Coronary artery (tissue), 2 donors: ENCODE results near the gene GRIK3.
"Not testable (repeated sequence)": the region's sequence is repeated elsewhere in the genome, so short reads cannot be mapped to it uniquely, and the experiment has no call there.

Experiments
- DNase-seq: peaks from one replicate; pipeline ENCODE4 v3.0.0-alpha.2; 2017; ENCODE audit warnings: low spot score
- H3K27ac ChIP-seq, 2 donors: fragments of 200-600 bp; sonication (generic); one replicate each; pipeline ENCODE4 v1.5.1; 2016 to 2019
- H3K4me3 ChIP-seq: fragments of 200-600 bp; sonication (generic); 2 replicates; pipeline ENCODE4 v1.5.1; 2016; ENCODE audit warnings: mild to moderate bottlenecking, moderate library complexity
- TF ChIP-seq, protein P1 (sequence below): fragments of 200-600 bp; sonication (generic); IDR thresholded peaks from one replicate; pipeline ENCODE4 v1.5.1; 2019; ENCODE audit warnings: antibody characterized with exemption

GRIK3 gene

GRCh38 chr1:36913016-36913415, 121.3 kb downstream of the GRIK3 start:
- no peak overlapping the region for H3K4me3 ChIP-seq
- no peak overlapping the region for H3K27ac ChIP-seq
- TF ChIP-seq, protein P1, sequence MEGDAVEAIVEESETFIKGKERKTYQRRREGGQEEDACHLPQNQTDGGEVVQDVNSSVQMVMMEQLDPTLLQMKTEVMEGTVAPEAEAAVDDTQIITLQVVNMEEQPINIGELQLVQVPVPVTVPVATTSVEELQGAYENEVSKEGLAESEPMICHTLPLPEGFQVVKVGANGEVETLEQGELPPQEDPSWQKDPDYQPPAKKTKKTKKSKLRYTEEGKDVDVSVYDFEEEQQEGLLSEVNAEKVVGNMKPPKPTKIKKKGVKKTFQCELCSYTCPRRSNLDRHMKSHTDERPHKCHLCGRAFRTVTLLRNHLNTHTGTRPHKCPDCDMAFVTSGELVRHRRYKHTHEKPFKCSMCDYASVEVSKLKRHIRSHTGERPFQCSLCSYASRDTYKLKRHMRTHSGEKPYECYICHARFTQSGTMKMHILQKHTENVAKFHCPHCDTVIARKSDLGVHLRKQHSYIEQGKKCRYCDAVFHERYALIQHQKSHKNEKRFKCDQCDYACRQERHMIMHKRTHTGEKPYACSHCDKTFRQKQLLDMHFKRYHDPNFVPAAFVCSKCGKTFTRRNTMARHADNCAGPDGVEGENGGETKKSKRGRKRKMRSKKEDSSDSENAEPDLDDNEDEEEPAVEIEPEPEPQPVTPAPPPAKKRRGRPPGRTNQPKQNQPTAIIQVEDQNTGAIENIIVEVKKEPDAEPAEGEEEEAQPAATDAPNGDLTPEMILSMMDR = no peak
- DNase-seq = peak; percentile 43

- Histone ChIP-seq H3K27ac (no peak overlapping the region), H3K4me3 (no peak overlapping the region)
- TF ChIP-seq, protein P1 = no peak
- DNase-seq = peak; percentile 31
Measured at GRCh38 chr1:36912365-36912865, 121.9 kb downstream of the GRIK3 start.

DNA sequence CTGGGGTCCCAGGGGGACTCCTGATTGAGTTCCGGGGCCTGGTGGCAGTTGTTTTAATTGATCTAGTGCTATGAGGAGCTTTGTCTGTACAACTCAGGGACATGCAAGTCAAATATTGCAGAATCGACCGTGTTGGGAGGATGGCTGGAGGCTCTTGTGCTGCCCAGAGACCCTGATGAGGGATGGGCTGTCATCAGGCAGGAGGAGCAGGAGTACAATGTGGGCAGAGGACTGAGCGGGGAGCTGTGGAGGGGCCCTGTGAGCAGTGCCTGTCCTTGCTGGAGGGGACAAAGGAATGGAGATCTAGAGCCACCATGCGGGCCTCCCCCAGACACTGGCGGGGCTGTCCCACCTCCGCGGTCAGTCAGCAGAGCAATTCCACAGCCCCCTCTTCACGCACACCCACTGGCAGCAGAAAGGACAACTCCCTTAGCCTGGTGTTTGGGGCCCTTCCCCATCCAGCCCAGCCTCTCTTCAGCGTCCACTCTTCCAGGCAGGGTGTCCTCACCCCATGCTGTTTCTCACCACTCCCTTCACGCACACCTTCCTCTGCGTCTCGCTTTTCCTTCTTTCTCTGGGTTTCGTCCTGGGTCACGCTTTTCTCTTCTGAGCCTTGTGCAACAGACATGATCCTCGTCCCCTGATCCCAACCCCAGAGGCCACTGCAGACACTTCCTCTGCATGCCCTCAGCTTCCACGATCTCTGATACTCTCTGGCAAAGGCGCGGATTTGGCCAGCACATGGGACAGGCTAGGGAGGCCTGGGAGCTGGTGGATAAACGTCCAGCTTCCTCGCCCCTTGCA, 122.6 kb downstream of the GRIK3 start:
- DNase-seq = no peak
- H3K4me3 ChIP-seq = no peak overlapping the region
- TF ChIP-seq, protein P1 = no peak

GRCh38 chr1:36910886-36911540, 123.3 kb downstream of the GRIK3 start:
- H3K27ac ChIP-seq = no peak overlapping the region
- TF ChIP-seq, protein P1 = no peak
- DNase-seq = no peak
- no peak overlapping the region for H3K4me3 ChIP-seq

More for the DNA sequence above, 122.6 kb downstream of the GRIK3 start:
- no peak overlapping the region for H3K27ac ChIP-seq

DNA sequence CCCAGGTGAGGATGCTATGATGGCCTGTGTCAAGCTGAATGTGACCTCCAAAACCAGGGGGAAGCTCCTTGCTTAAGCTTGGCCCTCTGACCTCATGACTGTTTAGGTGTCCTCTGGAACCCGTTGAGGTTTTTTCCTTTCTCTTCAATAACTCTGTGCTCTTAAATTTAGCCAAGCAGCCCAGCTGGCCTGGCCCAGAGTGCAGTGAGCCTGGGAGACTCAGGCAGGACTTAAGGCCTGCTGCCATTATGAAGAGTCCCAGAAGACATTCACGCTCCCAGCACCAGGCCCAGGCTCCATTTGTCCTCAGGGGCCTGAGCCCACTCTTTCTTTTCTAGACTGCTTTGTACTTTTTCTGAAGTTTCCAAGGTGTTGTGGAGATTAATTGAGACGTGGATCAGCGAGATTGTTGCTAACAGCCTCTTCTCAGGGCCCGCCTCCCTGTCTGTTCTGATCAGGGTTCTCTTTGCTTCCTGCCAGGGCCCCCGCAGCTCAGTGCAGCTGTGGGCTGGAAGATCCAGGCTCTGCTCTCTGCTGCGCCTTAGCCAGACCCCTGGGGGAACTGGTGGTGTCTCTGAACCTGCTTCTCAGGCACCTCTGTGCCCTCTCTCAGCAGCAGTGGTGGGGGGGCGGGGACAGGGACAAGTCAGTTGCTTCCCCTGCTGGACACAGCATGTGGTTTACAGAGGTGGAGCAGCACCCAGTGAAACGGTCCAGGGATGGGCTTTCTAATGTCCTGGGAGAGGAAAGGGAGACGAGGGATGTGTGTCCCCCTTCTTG, 124.2 kb downstream of the GRIK3 start:
- no peak for DNase-seq
- TF ChIP-seq, protein P1 = no peak
- no peak overlapping the region for H3K27ac ChIP-seq

GRCh38 chr1:36909359-36909758, 125.0 kb downstream of the GRIK3 start:
- not testable (repeated sequence) for DNase-seq, H3K27ac ChIP-seq, H3K4me3 ChIP-seq

More for the DNA sequence above, 124.2 kb downstream of the GRIK3 start:
- no peak overlapping the region for H3K4me3 ChIP-seq

- TF ChIP-seq, protein P1 = no peak
- DNase-seq = no peak
- Histone ChIP-seq H3K27ac (no peak overlapping the region), H3K4me3 (no peak overlapping the region)
Measured at GRCh38 chr1:36908096-36908495, 126.2 kb downstream of the GRIK3 start.
